Loucy (cell line): ENCODE data around the gene GCK.

Source experiments
- CTCF ChIP-seq: fragments of 200-600 bp; sonication (generic); conservative IDR thresholded peaks from 2 replicates; pipeline ENCODE4 v1.5.1; 2014; ENCODE audit warnings: mild to moderate bottlenecking, antibody characterized with exemption, low read length
- EZH2phosphoT487 ChIP-seq: fragments of 200-600 bp; IDR thresholded peaks from 2 replicates; pipeline ENCODE4 v1.6.1; 2018; ENCODE audit warnings: antibody characterized with exemption, mild to moderate bottlenecking, moderate library complexity, borderline replicate concordance

GRCh38 chr7:44235582-44236332 is 46.5 kb upstream of the GCK start:
- TF ChIP-seq CTCF (no peak), EZH2phosphoT487 (no peak)
